Endothelial cell of umbilical vein (primary cell): Measurements from ENCODE around the gene FAM118B. TPM values are rescaled to one million over a fixed set of nuclear protein-coding genes. Genes with fewer than 3 reads are reported as not detected.

ENCODE experiments used
- BruUV-seq: library from RNA; stranded (reverse); fragments of 400-500 nt; replicated peaks from 2 replicates; lab custom pipeline; 2021; lab: Mats Ljungman, UMichigan
- CTCF ChIA-PET: fragments of 300-600, 350-600 bp; sonication (Branson Sonifier 250); formaldehyde crosslinking; loops from one replicate; lab custom pipeline; 2021; ENCODE audit warnings: antibody characterized with exemption, inconsistent platforms; lab: Charles Lee
- POLR2A ChIA-PET: fragments of 300-600, 350-600 bp; sonication (Branson Sonifier 250); formaldehyde crosslinking; loops from one replicate; lab custom pipeline; 2021; ENCODE audit warnings: antibody characterized with exemption, inconsistent platforms; lab: Charles Lee
- DNase-seq: peaks from one replicate; pipeline ENCODE4 v3.0.0-alpha.2; 2011; ENCODE audit warnings: low read depth, low spot score
- FAIRE-seq: peaks from 2 replicates; lab custom pipeline; 2011; peaks lifted over from hg19 to GRCh38; lab: Jason Lieb, UNC
- H2AFZ ChIP-seq: 2 replicates; pipeline ENCODE4 v1.6.0; 2012; ENCODE audit warnings: low read depth, low read length, control low read depth, inconsistent platforms
- H3K27ac ChIP-seq: 2 replicates; pipeline ENCODE4 v1.5.1; 2011; ENCODE audit warnings: low read depth, mild to moderate bottlenecking, control low read depth, low read length, moderate library complexity; ENCODE audit not compliant: insufficient read depth
- H3K27me3 ChIP-seq, 2 experiments: 2 replicates each; pipeline versions ENCODE4 v1.6.0 to v1.6.1; 2011; ENCODE audit warnings: low read length in 2 of 2, mixed read lengths in 1 of 2; ENCODE audit not compliant: control insufficient read depth in 2 of 2, insufficient read depth in 2 of 2
- H3K36me3 ChIP-seq, 2 experiments: 2 replicates in 1 of 2; 3 replicates in 1 of 2; pipeline ENCODE4 v1.5.1; 2011; ENCODE audit warnings: low read length in 2 of 2, mild to moderate bottlenecking in 1 of 2, moderate library complexity in 1 of 2; ENCODE audit not compliant: control insufficient read depth in 2 of 2, insufficient read depth in 2 of 2; ENCODE audit errors: extremely low read depth in 1 of 2
- H3K4me1 ChIP-seq: 3 replicates; pipeline ENCODE4 v1.5.1; 2011; ENCODE audit warnings: mild to moderate bottlenecking, low read length; ENCODE audit not compliant: control insufficient read depth, insufficient read depth; ENCODE audit errors: extremely low read depth
- H3K4me2 ChIP-seq: 2 replicates; pipeline ENCODE4 v1.6.1; 2011; ENCODE audit warnings: low read length, control low read depth, mixed read lengths; ENCODE audit not compliant: insufficient read depth
- H3K4me3 ChIP-seq, 3 experiments: fragments of 200-600 bp in 1 of 3; sonication (generic), shearing (Covaris generic) in 1 of 3; replicated peaks in 1 of 3; 2 replicates each; pipeline ENCODE4 v1.5.1; 2011 to 2016; ENCODE audit warnings: control low read depth in 3 of 3, low read length in 3 of 3, mild to moderate bottlenecking in 2 of 3, inconsistent platforms in 1 of 3, low read depth in 1 of 3, moderate library complexity in 1 of 3; ENCODE audit not compliant: insufficient read depth in 1 of 3
- H3K79me2 ChIP-seq: 2 replicates; pipeline ENCODE4 v1.6.0; 2012; ENCODE audit warnings: low read length, inconsistent platforms; ENCODE audit not compliant: control insufficient read depth, insufficient read depth
- H3K9ac ChIP-seq: replicated peaks from 2 replicates; pipeline ENCODE3; 2011; ENCODE audit warnings: low read length, control low read depth; ENCODE audit not compliant: insufficient read depth; ENCODE audit errors: extremely low read depth
- H3K9me1 ChIP-seq: replicated peaks from 3 replicates; pipeline ENCODE4 v1.6.0; 2011; ENCODE audit warnings: mild to moderate bottlenecking, low read length; ENCODE audit not compliant: control insufficient read depth, insufficient read depth; ENCODE audit errors: extremely low read depth
- H3K9me3 ChIP-seq: replicated peaks from 2 replicates; pipeline ENCODE4 v1.5.1; 2012; ENCODE audit warnings: low read length, inconsistent platforms; ENCODE audit not compliant: control insufficient read depth, insufficient read depth
- H4K20me1 ChIP-seq: replicated peaks from 2 replicates; pipeline ENCODE3; 2011; ENCODE audit warnings: mild to moderate bottlenecking, low read length; ENCODE audit not compliant: control insufficient read depth, insufficient read depth; ENCODE audit errors: extremely low read depth
- CTCF ChIP-seq, 2 donors: IDR thresholded peaks; 1 replicate in 1 of 2; 2 replicates in 1 of 2; pipeline ENCODE4 v1.5.1; 2011; ENCODE audit warnings: low read length in 2 of 2, mild to moderate bottlenecking in 2 of 2, moderate library complexity in 2 of 2, control low read depth in 1 of 2, inconsistent platforms in 1 of 2, low read depth in 1 of 2; ENCODE audit not compliant: insufficient read depth in 1 of 2; ENCODE audit errors: extremely low read depth in 1 of 2
- EZH2 ChIP-seq: IDR thresholded peaks from 2 replicates; pipeline ENCODE4 v1.6.1; 2012; ENCODE audit warnings: borderline replicate concordance, low read depth, mild to moderate bottlenecking, moderate library complexity, low read length, inconsistent platforms; ENCODE audit not compliant: severe bottlenecking
- FOS ChIP-seq: IDR thresholded peaks from 2 replicates; pipeline ENCODE4 v1.6.1; 2011; ENCODE audit warnings: mild to moderate bottlenecking, low read length, moderate library complexity, borderline replicate concordance; ENCODE audit not compliant: insufficient read depth
- GATA2 ChIP-seq: IDR thresholded peaks from 2 replicates; pipeline ENCODE4 v1.7.0; 2011; ENCODE audit warnings: low read depth, mild to moderate bottlenecking, moderate library complexity, mixed read lengths, low read length; ENCODE audit not compliant: insufficient read length, insufficient read depth
- JUN ChIP-seq: IDR thresholded peaks from 2 replicates; pipeline ENCODE4 v1.6.1; 2011; ENCODE audit warnings: borderline replicate concordance, low read depth; ENCODE audit not compliant: insufficient read length, insufficient read depth
- MAX ChIP-seq: IDR thresholded peaks from 2 replicates; pipeline ENCODE4 v1.6.1; 2011; ENCODE audit not compliant: insufficient read depth, insufficient read length
- MYC ChIP-seq: IDR thresholded peaks from one replicate; pipeline ENCODE4 v1.6.1; 2011; ENCODE audit warnings: mild to moderate bottlenecking, low read depth, low read length
- POLR2A ChIP-seq: IDR thresholded peaks from 2 replicates; pipeline ENCODE4 v1.6.1; 2012; ENCODE audit warnings: low read depth, mild to moderate bottlenecking, control low read depth, low read length
- POLR2AphosphoS5 ChIP-seq: IDR thresholded peaks from 2 replicates; pipeline ENCODE4 v1.6.1; 2012; ENCODE audit warnings: low read depth, mild to moderate bottlenecking, control low read depth, low read length, moderate library complexity; ENCODE audit not compliant: insufficient read depth
- dilution Hi-C: fragments of 300-500 bp; cut with MboI; formaldehyde crosslinking; loops from one replicate; pipeline ENCODE4 v1.15.0; 2019; ENCODE audit warnings: low sequenced_read_pairs; ENCODE audit not compliant: extremely low pct_ligation_motif_present
- intact Hi-C: fragments of 100-400 bp; cut with micrococcal nuclease; formaldehyde crosslinking; loops from one replicate; pipeline ENCODE4 v1.10.0; 2022
- polyA plus RNA-seq, 4 experiments: library from polyadenylated mRNA; depleted of rRNA in 3 of 4; stranded (reverse) in 3 of 4; unstranded in 1 of 4; fragments of >200 nt; gene quantifications; 2 replicates each; pipeline versions ENCODE4 v1.2.1 to v1.2.3, GENCODE V29; 2011 to 2012; ENCODE audit warnings: missing spikeins in 1 of 4
- total RNA-seq: library from RNA; stranded (reverse); gene quantifications from 2 replicates; pipeline ENCODE4 v1.2.3, GENCODE V29; 2021

FAM118B gene
- total and polyA plus RNA-seq, 2 donors (not counting 3 experiments of a cell fraction or from before 2014, with no cell fraction given): 26.6 to 35.8 TPM

- H3K9me1 ChIP-seq: no peaks in the 10 kb centered on the region
- no TSS peak for BruUV-seq
- DNase-seq: no peak
- H3K9ac ChIP-seq: no peak overlapping the region
- H3K27me3 ChIP-seq: no peaks in the 10 kb centered on the region
- no peak overlapping the region for H3K4me2 ChIP-seq
- H3K79me2 ChIP-seq: no peaks in the 10 kb centered on the region
- no peak overlapping the region for H3K4me3 ChIP-seq
- dilution Hi-C loops: no loop called here
- no peaks in the 10 kb centered on the region for H3K4me1 ChIP-seq
- ChIA-PET POLR2A (no interaction called here), CTCF (no interaction called here)
- H2AFZ ChIP-seq: no peak overlapping the region
- no peaks in the 10 kb centered on the region for H3K36me3 ChIP-seq
- H4K20me1 ChIP-seq: no peaks in the 10 kb centered on the region
- FAIRE-seq: no peak
- intact Hi-C loops: no loop called here
- TF ChIP-seq GATA2: no peak
- no peak for TF ChIP-seq POLR2AphosphoS5
- TF ChIP-seq MYC: no peak
- TF ChIP-seq EZH2: no peak
- no peak for TF ChIP-seq CTCF (IDR thresholded peaks at IDR 0.05; ENCODE audit: extremely low read depth in 1 of 2, insufficient read depth in 1 of 2, low read depth in 1 of 2, low read length in 2 of 2)
- no peak for TF ChIP-seq JUN
- TF ChIP-seq POLR2A: no peak
- TF ChIP-seq MAX: no peak
- TF ChIP-seq FOS: no peak
- H3K27ac ChIP-seq: no peak overlapping the region
- H3K9me3 ChIP-seq: no peaks in the 10 kb centered on the region
These were observed 29.4 kb upstream of the FAM118B start for GRCh38 chr11:126181939-126182730.
